Smooth muscle cell (in vitro differentiated cells): ENCODE data around the gene ZNF438. TPM values are rescaled to one million over a fixed set of nuclear protein-coding genes. Genes with fewer than 3 reads are reported as not detected.

Source experiments
- DNase-seq: peaks from one replicate; lab custom pipeline; 2025; ENCODE audit not compliant: unreplicated experiment; lab: John Stamatoyannopoulos, UW
- H2AFZ ChIP-seq: fragments of 200-600 bp; sonication (generic); 2 replicates; pipeline ENCODE4 v1.6.0; 2016; ENCODE audit warnings: antibody characterized with exemption, low read depth, mild to moderate bottlenecking
- H3F3A ChIP-seq: fragments of 200-600 bp; sonication (generic); 2 replicates; pipeline ENCODE4 v1.6.0; 2017; ENCODE audit warnings: antibody characterized with exemption, low read depth
- H3K27ac ChIP-seq: fragments of 200-600 bp; sonication (generic); 2 replicates; pipeline ENCODE4 v1.5.1; 2016; ENCODE audit warnings: low read depth, mild to moderate bottlenecking
- H3K27me3 ChIP-seq: fragments of 200-600 bp; sonication (generic); 2 replicates; pipeline ENCODE4 v1.6.1; 2016; ENCODE audit warnings: low read depth, mild to moderate bottlenecking
- H3K36me3 ChIP-seq: fragments of 200-600 bp; sonication (generic); 2 replicates; pipeline ENCODE4 v1.5.1; 2016; ENCODE audit warnings: low read depth
- H3K4me1 ChIP-seq: fragments of 200-600 bp; sonication (generic); 2 replicates; pipeline ENCODE4 v1.5.1; 2016; ENCODE audit warnings: low read depth
- H3K4me2 ChIP-seq: fragments of 200-600 bp; sonication (generic); 2 replicates; pipeline ENCODE4 v1.6.0; 2016; ENCODE audit warnings: mild to moderate bottlenecking
- H3K4me3 ChIP-seq: fragments of 200-600 bp; sonication (generic); 2 replicates; pipeline ENCODE4 v1.5.1; 2016; ENCODE audit warnings: mild to moderate bottlenecking
- H3K79me2 ChIP-seq: fragments of 200-600 bp; sonication (generic); 2 replicates; pipeline ENCODE4 v1.6.0; 2016; ENCODE audit warnings: low read depth, mild to moderate bottlenecking
- H3K9ac ChIP-seq: fragments of 200-600 bp; sonication (generic); 2 replicates; pipeline ENCODE4 v1.6.0; 2016; ENCODE audit warnings: low read depth
- H3K9me3 ChIP-seq: fragments of 200-600 bp; sonication (generic); replicated peaks from 2 replicates; pipeline ENCODE4 v1.5.1; 2016; ENCODE audit warnings: low read depth
- H4K20me1 ChIP-seq: fragments of 200-600 bp; sonication (generic); 2 replicates; pipeline ENCODE4 v1.6.0; 2016; ENCODE audit warnings: low read depth
- WGBS: methylation state at CpG from one replicate; pipeline ENCODE4 v1.1.7; 2016; ENCODE audit warnings: low lambda C conversion rate; 5-methylcytosine and 5-hydroxymethylcytosine counted together
- polyA plus RNA-seq: library from polyadenylated mRNA; unstranded; fragments of >200 nt; fragmentation: Nextera tagmentation; extraction: Ambion mirVana; gene quantifications from 2 replicates; pipeline ENCODE4 v1.2.1, GENCODE V29; 2016
- total RNA-seq: library from RNA; depleted of rRNA; stranded (reverse); fragments of >200 nt; gene quantifications from 2 replicates; pipeline ENCODE4 v1.2.3, GENCODE V29; 2014
- TF ChIP-seq, protein P1 (sequence below): fragments of 200-600 bp; sonication (generic); IDR thresholded peaks from 2 replicates; pipeline ENCODE4 v1.5.1; 2017; ENCODE audit warnings: borderline replicate concordance, mild to moderate bottlenecking, antibody characterized with exemption; ENCODE audit not compliant: insufficient read depth, poor library complexity, severe bottlenecking

The ZNF438 gene
- total and polyA plus RNA-seq, 2 experiments from 2014 or later, result 2.8 to 3.4 TPM

DNA sequence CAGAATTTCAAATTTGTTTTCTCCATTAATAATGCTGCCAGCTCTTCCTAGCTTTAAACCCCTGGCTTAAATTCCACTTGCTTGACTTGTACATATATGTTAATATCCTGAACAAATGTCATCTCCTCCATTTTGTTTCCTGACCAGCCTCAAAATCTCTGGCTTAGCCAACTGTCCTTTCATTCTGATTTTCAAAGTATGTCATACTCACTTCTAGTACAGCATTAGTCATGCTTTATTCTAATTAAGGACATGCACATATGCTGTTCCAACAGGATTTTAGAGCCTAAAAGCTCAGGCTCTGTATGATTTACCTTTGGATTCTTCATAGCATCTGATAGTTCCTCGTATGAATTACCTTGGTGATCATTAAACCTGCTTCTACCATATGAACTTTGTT is 158.3 kb downstream of the ZNF438 start:
- TF ChIP-seq, protein P1, sequence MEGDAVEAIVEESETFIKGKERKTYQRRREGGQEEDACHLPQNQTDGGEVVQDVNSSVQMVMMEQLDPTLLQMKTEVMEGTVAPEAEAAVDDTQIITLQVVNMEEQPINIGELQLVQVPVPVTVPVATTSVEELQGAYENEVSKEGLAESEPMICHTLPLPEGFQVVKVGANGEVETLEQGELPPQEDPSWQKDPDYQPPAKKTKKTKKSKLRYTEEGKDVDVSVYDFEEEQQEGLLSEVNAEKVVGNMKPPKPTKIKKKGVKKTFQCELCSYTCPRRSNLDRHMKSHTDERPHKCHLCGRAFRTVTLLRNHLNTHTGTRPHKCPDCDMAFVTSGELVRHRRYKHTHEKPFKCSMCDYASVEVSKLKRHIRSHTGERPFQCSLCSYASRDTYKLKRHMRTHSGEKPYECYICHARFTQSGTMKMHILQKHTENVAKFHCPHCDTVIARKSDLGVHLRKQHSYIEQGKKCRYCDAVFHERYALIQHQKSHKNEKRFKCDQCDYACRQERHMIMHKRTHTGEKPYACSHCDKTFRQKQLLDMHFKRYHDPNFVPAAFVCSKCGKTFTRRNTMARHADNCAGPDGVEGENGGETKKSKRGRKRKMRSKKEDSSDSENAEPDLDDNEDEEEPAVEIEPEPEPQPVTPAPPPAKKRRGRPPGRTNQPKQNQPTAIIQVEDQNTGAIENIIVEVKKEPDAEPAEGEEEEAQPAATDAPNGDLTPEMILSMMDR, result no peak
- WGBS, result 94% methylated on average over 1 of the region's 1 CpG
- H3K4me2 ChIP-seq, result no peak overlapping the region

GRCh38 chr10:30870896-30871295 is 160.8 kb downstream of the ZNF438 start:
- DNase-seq, result no peak
- TF ChIP-seq, protein P1, result no peak
- Histone ChIP-seq H2AFZ (no peak overlapping the region), H3K27ac (no peak overlapping the region), H3K9me3 (no peaks in the 10 kb centered on the region), H4K20me1 (no peaks in the 10 kb centered on the region), H3K4me3 (no peak overlapping the region), H3K4me1 (peaks cover 5% of the 10 kb centered on the region), H3K4me2 (no peak overlapping the region), H3K79me2 (no peaks in the 10 kb centered on the region), H3K27me3 (no peaks in the 10 kb centered on the region), H3F3A (peaks cover 4% of the 10 kb centered on the region), H3K9ac (no peak overlapping the region), H3K36me3 (no peaks in the 10 kb centered on the region)
- 54% methylated on average over 2 of the region's 2 CpGs for WGBS

More for the DNA sequence above, 158.3 kb downstream of the ZNF438 start:
- no peaks in the 10 kb centered on the region for H3F3A ChIP-seq
- no peak overlapping the region for H3K4me3 ChIP-seq
- no peaks in the 10 kb centered on the region for H3K27me3 ChIP-seq
- no peak overlapping the region for H3K27ac ChIP-seq
- no peaks in the 10 kb centered on the region for H4K20me1 ChIP-seq
- H3K9me3 ChIP-seq, result no peaks in the 10 kb centered on the region
- no peaks in the 10 kb centered on the region for H3K79me2 ChIP-seq
- H3K9ac ChIP-seq, result no peak overlapping the region
- no peak overlapping the region for H2AFZ ChIP-seq
- DNase-seq, result no peak
- peaks cover 5% of the 10 kb centered on the region for H3K4me1 ChIP-seq
- no peaks in the 10 kb centered on the region for H3K36me3 ChIP-seq

DNA sequence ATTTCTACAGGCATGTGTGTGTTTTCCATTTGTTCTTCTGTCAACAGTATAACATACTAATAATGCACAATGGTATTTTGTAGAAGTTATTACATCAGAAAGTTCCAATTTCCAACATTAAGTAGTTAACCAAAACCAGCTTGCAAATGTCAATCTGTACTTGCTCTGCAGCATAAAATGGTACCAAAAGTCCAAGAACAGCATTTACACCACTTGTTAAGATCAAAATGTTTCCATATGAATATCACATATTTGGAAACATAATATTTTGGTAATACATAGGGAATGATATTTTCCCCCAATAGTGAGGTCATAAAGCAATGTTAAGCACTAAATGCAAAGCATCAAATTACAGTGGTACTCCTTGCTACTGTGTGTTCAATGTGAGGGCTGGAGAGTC is 162.1 kb downstream of the ZNF438 start:
- no peak overlapping the region for H3K27ac ChIP-seq
- H3K4me1 ChIP-seq, result peaks cover 14% of the 10 kb centered on the region
- no peaks in the 10 kb centered on the region for H4K20me1 ChIP-seq
- no peak overlapping the region for H3K4me3 ChIP-seq
- H3K9me3 ChIP-seq, result no peaks in the 10 kb centered on the region
- no peaks in the 10 kb centered on the region for H3K79me2 ChIP-seq
- TF ChIP-seq, protein P1, result no peak
- H3K36me3 ChIP-seq, result no peaks in the 10 kb centered on the region
- no peak for DNase-seq
- no peaks in the 10 kb centered on the region for H3K27me3 ChIP-seq
- H2AFZ ChIP-seq, result no peak overlapping the region
- H3F3A ChIP-seq, result peaks cover 4% of the 10 kb centered on the region
- no peak overlapping the region for H3K9ac ChIP-seq
- H3K4me2 ChIP-seq, result no peak overlapping the region

DNA sequence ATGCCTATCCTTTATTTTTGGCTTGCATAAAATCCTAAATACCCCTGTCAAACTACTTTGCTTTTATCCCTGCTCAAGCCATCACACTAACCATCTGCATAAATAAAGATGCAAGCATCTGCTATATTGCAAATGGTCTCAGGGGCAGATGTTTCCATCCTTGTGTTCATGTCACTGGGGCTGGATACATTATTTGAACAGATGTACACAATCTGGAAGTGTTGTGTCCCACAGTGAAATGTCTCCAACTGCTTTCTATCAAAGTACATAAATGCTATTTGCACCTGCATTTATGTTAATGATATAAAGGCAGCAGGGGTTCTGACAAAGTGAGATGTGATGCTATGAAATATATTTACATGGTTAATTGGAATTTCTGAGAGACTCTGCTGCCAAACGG is 163.1 kb downstream of the ZNF438 start:
- whole genome bisulfite sequencing, result 91% methylated on average over 1 of the region's 1 CpG
- no peak overlapping the region for H3K9ac ChIP-seq
- TF ChIP-seq, protein P1, result no peak
- no peaks in the 10 kb centered on the region for H3K36me3 ChIP-seq
- H3K4me1 ChIP-seq, result peaks cover 14% of the 10 kb centered on the region
- H4K20me1 ChIP-seq, result no peaks in the 10 kb centered on the region
- DNase-seq, result no peak
- no peak overlapping the region for H3K27ac ChIP-seq
- peaks cover 4% of the 10 kb centered on the region for H3F3A ChIP-seq
- H3K4me3 ChIP-seq, result no peak overlapping the region
- H2AFZ ChIP-seq, result no peak overlapping the region
- H3K9me3 ChIP-seq, result no peaks in the 10 kb centered on the region
- H3K79me2 ChIP-seq, result no peaks in the 10 kb centered on the region
- H3K4me2 ChIP-seq, result no peak overlapping the region
- H3K27me3 ChIP-seq, result no peaks in the 10 kb centered on the region
